K562 (cell line): Measurements from ENCODE around the gene SLC29A3. TPM values are rescaled to one million over a fixed set of nuclear protein-coding genes. Genes with fewer than 3 reads are reported as not detected.

Experiments used
- BCOR ChIP-seq: fragments of 450-650 bp; IDR thresholded peaks from 2 replicates; pipeline ENCODE4 v1.6.1; 2016
- CHD1 ChIP-seq: fragments of 200-600 bp; sonication (generic); IDR thresholded peaks from one replicate; pipeline ENCODE4 v1.6.1; 2012; ENCODE audit warnings: mild to moderate bottlenecking, moderate library complexity, low read length, inconsistent platforms
- E2F3 ChIP-seq: fragments of 250-450 bp; sonication (Bioruptor Pico); IDR thresholded peaks from 2 replicates; pipeline ENCODE4 v1.4.0; 2020; ENCODE audit warnings: mild to moderate bottlenecking
- ETS2 ChIP-seq: IDR thresholded peaks from 2 replicates; pipeline ENCODE4 v1.6.1; 2016; ENCODE audit warnings: borderline replicate concordance, missing genetic modification characterization, mild to moderate bottlenecking, moderate library complexity, missing compliant biosample characterization; ENCODE audit not compliant: poor library complexity, severe bottlenecking
- GATA2 ChIP-seq: sonication (generic); formaldehyde crosslinking; IDR thresholded peaks from 2 replicates; pipeline ENCODE4 v1.4.0; 2020; ENCODE audit warnings: mild to moderate bottlenecking, missing genetic modification reagents
- HMG20A ChIP-seq: fragments of 450-650 bp; formaldehyde crosslinking; conservative IDR thresholded peaks from 2 replicates; pipeline ENCODE4 v1.4.0; 2020; ENCODE audit warnings: mild to moderate bottlenecking, mixed read lengths
- KAT8 ChIP-seq: fragments of 450-650 bp; IDR thresholded peaks from 2 replicates; pipeline ENCODE4 v1.6.1; 2016; ENCODE audit warnings: low read depth, mild to moderate bottlenecking
- MEF2D ChIP-seq: conservative IDR thresholded peaks from 2 replicates; pipeline ENCODE4 v1.6.1; 2016; ENCODE audit warnings: low read depth, missing genetic modification characterization, missing compliant biosample characterization
- MTA3 ChIP-seq: fragments of 450-650 bp; formaldehyde crosslinking; IDR thresholded peaks from 2 replicates; pipeline ENCODE4 v1.6.1; 2017; ENCODE audit warnings: mild to moderate bottlenecking, borderline replicate concordance
- MXI1 ChIP-seq: IDR thresholded peaks from 2 replicates; pipeline ENCODE4 v1.6.1; 2011; ENCODE audit warnings: low read depth, mild to moderate bottlenecking, improper control_type of control experiment, low read length
- MYC ChIP-seq, 2 experiments: fragments of 250-450 bp in 1 of 2; sonication (Bioruptor Pico) in 1 of 2; IDR thresholded peaks; 2 replicates each; pipeline versions ENCODE4 v1.5.1 to v1.6.1; 2012 to 2021; ENCODE audit warnings: low read depth in 2 of 2, borderline replicate concordance in 1 of 2, improper control_type of control experiment in 1 of 2, low read length in 1 of 2, mild to moderate bottlenecking in 1 of 2, moderate library complexity in 1 of 2
- NBN ChIP-seq: fragments of 450-650 bp; IDR thresholded peaks from 2 replicates; pipeline ENCODE4 v1.6.1; 2016; ENCODE audit warnings: low read depth, mild to moderate bottlenecking
- NUFIP1 ChIP-seq: fragments of 450-650 bp; IDR thresholded peaks from 2 replicates; pipeline ENCODE4 v1.6.1; 2018; ENCODE audit not compliant: partially characterized antibody
- POLR3G ChIP-seq: IDR thresholded peaks from 2 replicates; pipeline ENCODE4 v1.6.1; 2011; ENCODE audit not compliant: insufficient read length, insufficient replicate concordance; ENCODE audit errors: extremely low read depth
- PPARD ChIP-seq: fragments of 250-450 bp; sonication (Bioruptor Pico); IDR thresholded peaks from 2 replicates; pipeline ENCODE4 v1.8.0; 2022; ENCODE audit warnings: inconsistent platforms, mild to moderate bottlenecking, moderate library complexity
- RFX7 ChIP-seq: fragments of 250-450 bp; sonication (Bioruptor Pico); IDR thresholded peaks from 2 replicates; pipeline ENCODE4 v1.5.1; 2021; ENCODE audit warnings: mild to moderate bottlenecking
- SMARCC2 ChIP-seq: fragments of 450-650 bp; IDR thresholded peaks from 2 replicates; pipeline ENCODE4 v1.6.1; 2017; ENCODE audit warnings: antibody characterized with exemption, moderate library complexity, mild to moderate bottlenecking, low read depth
- TCF3 ChIP-seq: sonication (generic); formaldehyde crosslinking; IDR thresholded peaks from 2 replicates; pipeline ENCODE4 v1.4.0; 2020; ENCODE audit warnings: mild to moderate bottlenecking, missing genetic modification reagents
- TGIF2 ChIP-seq: sonication (generic); formaldehyde crosslinking; IDR thresholded peaks from 2 replicates; pipeline ENCODE4 v1.8.1; 2022; ENCODE audit warnings: mild to moderate bottlenecking, missing genetic modification reagents, moderate library complexity
- WHSC1 ChIP-seq: IDR thresholded peaks from one replicate; pipeline ENCODE4 v1.6.1; 2012; ENCODE audit warnings: low read length, control low read depth, inconsistent platforms
- ZNF263 ChIP-seq: sonication (generic); formaldehyde crosslinking; IDR thresholded peaks from 2 replicates; pipeline ENCODE4 v1.8.0; 2022; ENCODE audit warnings: mild to moderate bottlenecking, missing genetic modification reagents, borderline replicate concordance
- ZNF274 ChIP-seq: IDR thresholded peaks from 2 replicates; pipeline ENCODE4 v1.6.1; 2011; ENCODE audit warnings: low read depth, mild to moderate bottlenecking, low read length, moderate library complexity, borderline replicate concordance
- ZNF316 ChIP-seq: fragments of 450-650 bp; IDR thresholded peaks from 2 replicates; pipeline ENCODE4 v1.6.1; 2016
- ZNF778 ChIP-seq: fragments of 450-650 bp; formaldehyde crosslinking; IDR thresholded peaks from 2 replicates; pipeline ENCODE4 v1.4.0; 2020; ENCODE audit warnings: mild to moderate bottlenecking, moderate library complexity
- polyA plus RNA-seq, 8 experiments: library from polyadenylated mRNA; depleted of rRNA in 4 of 8; stranded (reverse) in 5 of 8; unstranded in 3 of 8; fragments of >200 nt; fragmentation: Nextera tagmentation in 2 of 8; fragmentation: Illumina TruSeq in 1 of 8; extraction: Ambion mirVana in 2 of 8; extraction: Trizol in 1 of 8; gene quantifications; 2 replicates each; pipeline versions ENCODE4 v1.2.1 to v1.2.3, GENCODE V29; 2011 to 2014; ENCODE audit warnings: inconsistent platforms in 1 of 8, missing spikeins in 1 of 8
- total RNA-seq, 7 experiments: library from RNA; depleted of rRNA in 6 of 7; stranded (reverse); fragments of >200 nt in 6 of 7; fragmentation: Illumina TruSeq in 2 of 7; extraction: Trizol in 2 of 7; gene quantifications; 2 replicates each; pipeline versions ENCODE4 v1.2.1 to v1.2.3, GENCODE V29; 2011 to 2021; ENCODE audit warnings: low replicate concordance in 1 of 7
- TF ChIP-seq, protein P1 (sequence below): fragments of 450-650 bp; IDR thresholded peaks from 2 replicates; pipeline ENCODE4 v1.6.1; 2017; ENCODE audit warnings: antibody characterized with exemption
- TF ChIP-seq, protein P2 (sequence below), 2 experiments: fragments of 450-650 bp; IDR thresholded peaks; 2 replicates each; pipeline ENCODE4 v1.6.1; 2016
- TF ChIP-seq, protein P3 (sequence below): fragments of 200-400 bp; formaldehyde crosslinking; IDR thresholded peaks from 2 replicates; pipeline ENCODE4 v1.6.1; 2017; ENCODE audit warnings: mild to moderate bottlenecking, low read depth, low read length, moderate library complexity

SLC29A3 gene
- total and polyA plus RNA-seq, 9 of the 15 experiments (the other 6 are each of a cell fraction or from before 2014, with no cell fraction given): 2.1 to 10.7 (median 4.6) TPM

DNA sequence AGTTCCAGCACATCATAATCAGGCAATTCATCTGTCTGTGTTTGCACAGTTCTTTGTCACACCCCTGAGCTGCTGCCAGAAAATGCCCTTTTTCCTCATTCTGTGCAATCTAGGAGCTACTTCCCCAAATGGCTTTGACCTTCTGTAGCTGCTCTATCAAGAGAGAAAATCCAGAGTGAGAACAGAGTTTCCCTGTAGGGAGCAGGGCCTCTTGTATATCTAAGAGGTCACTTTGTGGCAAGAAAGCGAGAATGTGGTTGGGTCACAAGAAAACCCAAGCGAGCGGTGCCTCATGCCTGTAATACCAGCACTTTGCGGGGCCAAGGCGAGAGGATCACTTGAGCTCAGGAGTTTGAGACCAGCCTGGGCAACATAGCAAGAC lies 24.3 kb downstream of the SLC29A3 start (continued):
- TF ChIP-seq, protein P1, sequence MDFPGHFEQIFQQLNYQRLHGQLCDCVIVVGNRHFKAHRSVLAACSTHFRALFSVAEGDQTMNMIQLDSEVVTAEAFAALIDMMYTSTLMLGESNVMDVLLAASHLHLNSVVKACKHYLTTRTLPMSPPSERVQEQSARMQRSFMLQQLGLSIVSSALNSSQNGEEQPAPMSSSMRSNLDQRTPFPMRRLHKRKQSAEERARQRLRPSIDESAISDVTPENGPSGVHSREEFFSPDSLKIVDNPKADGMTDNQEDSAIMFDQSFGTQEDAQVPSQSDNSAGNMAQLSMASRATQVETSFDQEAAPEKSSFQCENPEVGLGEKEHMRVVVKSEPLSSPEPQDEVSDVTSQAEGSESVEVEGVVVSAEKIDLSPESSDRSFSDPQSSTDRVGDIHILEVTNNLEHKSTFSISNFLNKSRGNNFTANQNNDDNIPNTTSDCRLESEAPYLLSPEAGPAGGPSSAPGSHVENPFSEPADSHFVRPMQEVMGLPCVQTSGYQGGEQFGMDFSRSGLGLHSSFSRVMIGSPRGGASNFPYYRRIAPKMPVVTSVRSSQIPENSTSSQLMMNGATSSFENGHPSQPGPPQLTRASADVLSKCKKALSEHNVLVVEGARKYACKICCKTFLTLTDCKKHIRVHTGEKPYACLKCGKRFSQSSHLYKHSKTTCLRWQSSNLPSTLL: no peak
- TF ChIP-seq, protein P2, sequence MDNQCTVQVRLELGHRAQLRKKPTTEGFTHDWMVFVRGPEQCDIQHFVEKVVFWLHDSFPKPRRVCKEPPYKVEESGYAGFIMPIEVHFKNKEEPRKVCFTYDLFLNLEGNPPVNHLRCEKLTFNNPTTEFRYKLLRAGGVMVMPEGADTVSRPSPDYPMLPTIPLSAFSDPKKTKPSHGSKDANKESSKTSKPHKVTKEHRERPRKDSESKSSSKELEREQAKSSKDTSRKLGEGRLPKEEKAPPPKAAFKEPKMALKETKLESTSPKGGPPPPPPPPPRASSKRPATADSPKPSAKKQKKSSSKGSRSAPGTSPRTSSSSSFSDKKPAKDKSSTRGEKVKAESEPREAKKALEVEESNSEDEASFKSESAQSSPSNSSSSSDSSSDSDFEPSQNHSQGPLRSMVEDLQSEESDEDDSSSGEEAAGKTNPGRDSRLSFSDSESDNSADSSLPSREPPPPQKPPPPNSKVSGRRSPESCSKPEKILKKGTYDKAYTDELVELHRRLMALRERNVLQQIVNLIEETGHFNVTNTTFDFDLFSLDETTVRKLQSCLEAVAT (IDR thresholded peaks at IDR 0.05): no peak
- peak; percentile 54 for TF ChIP-seq GATA2 (CRISPR knock-in tag)
- peak; percentile 59; the same call in 1 of the 2 replicates for TF ChIP-seq MTA3
- no peak for TF ChIP-seq KAT8
- no peak for TF ChIP-seq WHSC1
- no peak for TF ChIP-seq BCOR
- no peak for TF ChIP-seq ETS2
- TF ChIP-seq TGIF2 (CRISPR knock-in tag): no peak
- no peak for TF ChIP-seq POLR3G
- TF ChIP-seq NBN: peak; percentile 41; the same call in 1 of the 2 replicates
- TF ChIP-seq E2F3: no peak
- no peak for TF ChIP-seq CHD1
- no peak for TF ChIP-seq PPARD (CRISPR knock-in tag)
- TF ChIP-seq, protein P3, sequence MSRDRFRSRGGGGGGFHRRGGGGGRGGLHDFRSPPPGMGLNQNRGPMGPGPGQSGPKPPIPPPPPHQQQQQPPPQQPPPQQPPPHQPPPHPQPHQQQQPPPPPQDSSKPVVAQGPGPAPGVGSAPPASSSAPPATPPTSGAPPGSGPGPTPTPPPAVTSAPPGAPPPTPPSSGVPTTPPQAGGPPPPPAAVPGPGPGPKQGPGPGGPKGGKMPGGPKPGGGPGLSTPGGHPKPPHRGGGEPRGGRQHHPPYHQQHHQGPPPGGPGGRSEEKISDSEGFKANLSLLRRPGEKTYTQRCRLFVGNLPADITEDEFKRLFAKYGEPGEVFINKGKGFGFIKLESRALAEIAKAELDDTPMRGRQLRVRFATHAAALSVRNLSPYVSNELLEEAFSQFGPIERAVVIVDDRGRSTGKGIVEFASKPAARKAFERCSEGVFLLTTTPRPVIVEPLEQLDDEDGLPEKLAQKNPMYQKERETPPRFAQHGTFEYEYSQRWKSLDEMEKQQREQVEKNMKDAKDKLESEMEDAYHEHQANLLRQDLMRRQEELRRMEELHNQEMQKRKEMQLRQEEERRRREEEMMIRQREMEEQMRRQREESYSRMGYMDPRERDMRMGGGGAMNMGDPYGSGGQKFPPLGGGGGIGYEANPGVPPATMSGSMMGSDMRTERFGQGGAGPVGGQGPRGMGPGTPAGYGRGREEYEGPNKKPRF: no peak
- TF ChIP-seq MXI1: no peak
- no peak for TF ChIP-seq HMG20A (CRISPR knock-in tag)
- TF ChIP-seq TCF3 (CRISPR knock-in tag): peak; percentile 52; the same call in 1 of the 2 replicates
- TF ChIP-seq ZNF274: no peak
- TF ChIP-seq RFX7 (CRISPR knock-in tag): no peak
- TF ChIP-seq MEF2D (tag): no peak
- no peak for TF ChIP-seq ZNF263 (CRISPR knock-in tag)
- no peak for TF ChIP-seq SMARCC2
- no peak for TF ChIP-seq NUFIP1
- TF ChIP-seq ZNF316: no peak
- TF ChIP-seq ZNF778 (CRISPR knock-in tag): no peak
- peak; percentile 31; the same call in 1 of the 2 replicates for TF ChIP-seq MYC (IDR thresholded peaks at IDR 0.05; ENCODE audit: low read depth, low read length)
- no peak for TF ChIP-seq MYC (CRISPR knock-in tag; IDR thresholded peaks at IDR 0.05; ENCODE audit: borderline replicate concordance, low read depth)
